Measurements from ENCODE around the gene KRTAP5-8.
"Not testable (repeated sequence)": the region's sequence is repeated elsewhere in the genome, so short reads cannot be mapped to it uniquely, and the experiment has no call there.

KRTAP5-8 gene

DNA sequence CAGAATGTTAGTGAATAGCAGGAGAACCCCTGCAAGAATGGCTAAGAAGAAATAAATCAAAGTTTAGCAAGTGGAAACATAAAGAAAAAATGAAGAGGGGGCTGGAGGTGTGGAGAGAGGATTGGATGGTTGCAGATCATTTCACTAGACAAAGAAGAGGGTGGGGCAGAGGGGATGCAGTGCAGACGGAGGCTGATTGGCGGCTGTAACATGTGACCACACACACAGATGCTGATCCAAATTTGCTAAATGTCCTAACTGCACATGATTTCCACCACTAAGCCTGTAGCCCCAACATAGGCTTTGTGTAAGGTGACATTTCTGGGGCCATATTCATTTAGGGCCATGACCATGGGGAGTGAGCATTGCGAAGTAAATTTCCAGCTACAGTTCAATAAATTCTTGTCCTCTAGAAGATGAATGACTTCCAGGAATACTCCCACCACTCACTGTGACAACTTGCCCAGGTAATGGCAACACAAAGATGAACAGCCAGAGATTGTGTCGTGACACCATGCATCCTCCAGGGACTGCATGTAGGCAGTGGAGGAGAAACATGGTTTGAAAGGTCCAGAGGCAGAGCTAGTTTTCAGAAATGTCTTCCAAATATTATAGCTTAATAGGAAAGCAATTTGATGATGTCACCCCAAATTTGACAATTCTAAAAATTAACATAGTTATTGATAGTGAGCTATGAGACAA is 38.0 kb downstream of the KRTAP5-8 start:
- no peak for DNase-seq

DNA sequence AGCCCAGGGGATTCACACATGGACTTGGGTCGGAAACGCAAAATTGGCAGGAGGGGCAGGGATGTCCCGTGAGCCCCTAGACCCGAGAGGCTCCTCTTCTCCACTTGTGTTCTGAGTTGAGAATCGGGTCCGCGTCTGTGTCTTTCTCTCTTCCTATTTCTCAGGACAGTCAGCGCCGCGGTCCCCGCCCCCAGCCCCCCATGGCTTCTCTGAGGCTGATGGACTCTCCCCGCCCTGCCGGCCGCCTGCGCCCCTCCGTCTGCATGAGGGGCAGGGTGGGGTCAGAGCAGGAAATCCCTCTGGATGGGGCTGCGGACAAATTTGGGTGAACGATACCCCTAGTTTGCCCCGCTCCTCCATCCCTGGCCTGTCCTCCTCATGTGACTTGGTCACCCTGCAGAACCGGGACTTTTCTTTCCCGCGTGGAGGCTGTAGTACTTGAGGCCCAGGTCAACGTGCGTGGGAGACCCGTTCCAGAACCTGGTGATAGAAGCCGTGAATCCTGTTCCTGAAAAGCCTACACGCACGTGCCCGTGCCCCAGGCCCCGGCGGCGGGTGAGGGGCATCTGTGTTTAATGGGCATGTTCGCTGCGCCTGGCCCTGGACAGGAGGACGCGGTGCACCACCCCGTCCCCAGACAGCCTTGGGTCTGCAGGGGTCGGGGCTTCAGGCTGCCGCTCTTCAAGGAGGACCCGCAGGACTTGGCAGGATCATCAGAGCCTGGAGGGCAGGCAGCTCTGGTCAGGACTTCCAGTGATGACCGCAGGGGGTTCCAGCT is 39.1 kb downstream of the KRTAP5-8 start:
- DNase-seq = not testable (repeated sequence)

DNA sequence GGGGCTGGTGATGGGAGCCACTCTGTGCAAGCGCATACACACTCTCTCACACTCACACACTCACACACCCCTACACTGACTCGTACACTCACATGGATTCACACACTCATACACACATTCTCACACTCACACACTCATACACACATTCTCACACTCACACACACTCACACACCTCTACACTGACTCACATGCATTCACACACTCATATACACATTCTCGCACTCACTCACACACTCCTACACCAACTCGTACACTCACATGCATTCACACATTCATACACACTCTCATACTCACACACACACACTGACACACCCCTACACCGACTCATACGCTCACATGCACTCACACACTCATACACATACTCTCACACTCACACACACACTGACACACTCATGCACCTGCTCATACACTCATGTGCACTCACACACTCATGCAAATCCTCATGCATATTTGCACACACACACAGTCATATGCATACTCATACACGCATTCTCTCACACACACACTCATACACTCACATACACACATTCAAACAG is 39.7 kb downstream of the KRTAP5-8 start:
- no peak for DNase-seq

DNA sequence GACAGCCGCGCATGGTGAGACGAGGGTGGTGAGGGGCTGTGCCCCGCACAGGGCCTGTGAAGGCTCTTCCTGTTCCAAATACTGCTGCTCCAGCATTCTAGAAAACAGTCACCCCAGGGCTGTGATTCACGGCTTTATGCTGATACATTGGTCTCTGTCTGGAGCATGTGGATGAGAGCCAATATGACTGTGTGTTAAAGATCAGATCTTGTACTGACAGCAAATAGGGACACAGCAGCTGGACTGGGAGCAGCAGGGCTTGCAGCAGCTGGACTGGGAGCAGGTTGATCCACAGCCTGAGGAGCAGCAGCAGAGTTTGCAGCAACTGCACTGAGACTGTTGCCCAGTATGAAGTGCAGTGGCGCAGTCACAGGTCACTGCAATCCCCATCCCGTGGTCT is 41.7 kb downstream of the KRTAP5-8 start:
- not testable (repeated sequence) for DNase-seq

DNA sequence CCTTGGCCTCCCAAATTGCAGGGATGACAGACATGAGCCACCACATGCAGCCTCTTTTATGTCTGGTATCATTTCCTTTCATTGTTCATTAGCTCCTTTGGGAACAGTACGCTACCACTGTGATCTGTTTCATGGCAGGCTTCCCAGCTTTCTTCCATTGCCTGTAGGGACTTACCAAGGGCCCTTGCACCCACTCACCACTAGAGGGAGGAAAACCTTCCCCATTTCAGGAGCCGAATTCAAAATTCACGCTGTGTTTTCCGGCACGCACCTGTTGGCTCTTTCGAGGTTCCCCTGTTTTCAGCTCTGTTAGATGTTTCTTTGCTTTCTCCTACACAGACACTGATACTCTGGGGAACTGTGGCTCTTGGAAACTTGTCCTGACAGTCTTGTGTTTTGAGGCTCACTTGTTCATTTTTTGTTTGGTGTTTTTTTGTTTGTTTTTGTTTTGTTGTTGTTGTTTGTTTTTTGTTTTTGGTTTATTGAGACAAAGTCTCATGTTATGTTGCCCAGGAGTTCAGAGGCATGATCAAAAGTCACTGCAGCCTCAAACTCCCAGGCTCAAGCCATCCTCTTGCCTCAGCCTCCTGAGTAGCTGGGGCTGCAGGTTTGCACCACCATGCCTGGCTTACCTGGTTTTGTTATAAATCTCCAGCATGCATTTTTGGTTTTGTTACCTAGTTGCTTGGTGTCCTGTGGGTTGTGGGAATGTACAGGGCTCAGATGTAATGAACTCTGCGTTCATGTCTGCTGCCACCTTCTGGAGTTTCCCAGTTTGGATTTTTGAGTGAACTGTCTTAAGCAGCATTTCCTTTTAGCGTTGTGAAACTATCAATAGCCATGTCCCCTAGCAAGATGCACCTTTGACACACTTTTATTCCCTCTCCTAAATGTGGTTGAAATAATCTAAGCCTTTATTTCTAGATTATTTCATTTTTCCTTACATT is 42.5 kb downstream of the KRTAP5-8 start:
- DNase-seq = peak; percentile 44

DNA sequence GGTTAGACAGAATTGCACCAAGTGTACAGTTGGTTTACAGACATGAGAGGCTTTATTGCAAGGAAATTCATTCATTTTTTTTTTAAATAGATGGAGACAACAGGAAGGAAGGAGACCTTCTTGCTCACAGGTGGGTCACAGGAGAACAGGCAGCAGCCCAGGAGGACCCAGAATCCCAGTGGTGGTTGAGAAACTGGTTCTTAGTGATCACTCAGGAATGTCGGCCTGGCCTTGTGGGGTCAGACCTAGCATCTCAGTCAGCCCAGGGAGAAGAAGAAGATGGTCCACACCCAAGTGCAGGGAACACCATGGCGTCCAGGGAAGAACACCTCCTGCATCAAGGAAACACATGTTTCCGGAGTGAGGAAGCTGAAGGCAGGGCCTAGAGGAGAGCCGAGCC is 44.0 kb downstream of the KRTAP5-8 start:
- DNase-seq = no peak

DNA sequence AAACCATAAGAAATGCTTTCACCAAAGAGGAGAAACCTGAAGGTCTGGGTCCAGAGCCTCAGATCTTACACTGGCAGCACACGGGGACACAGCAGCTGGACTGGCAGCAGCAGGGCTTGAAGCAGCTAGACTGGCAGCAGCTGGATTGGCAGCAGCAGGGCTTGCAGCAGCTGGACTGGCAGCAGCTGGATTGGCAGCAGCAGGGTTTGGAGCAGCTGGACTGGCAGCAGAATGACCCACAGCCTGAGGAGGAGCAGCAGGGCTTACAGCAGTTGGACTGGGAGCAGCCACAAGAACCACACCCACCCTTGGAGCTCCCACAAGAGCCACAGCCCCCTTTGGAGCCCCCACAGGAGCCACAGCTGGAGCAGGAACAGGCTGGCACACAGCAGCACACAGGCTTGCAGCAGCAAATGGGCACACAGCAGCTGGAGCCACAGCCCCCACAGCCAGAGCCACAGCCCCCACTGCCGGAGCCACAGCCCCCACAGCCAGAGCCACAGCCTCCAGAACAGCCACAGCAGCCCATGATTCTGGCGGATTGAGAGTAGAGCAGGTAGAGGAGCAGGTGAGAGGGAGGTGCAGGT is 44.6 kb downstream of the KRTAP5-8 start, which contains the start of gene KRTAP5-11:
Gene KRTAP5-11 (minus strand): TSS at position 567 of the 587 bp plus-strand sequence. CDS start 38 bp downstream, at position 529.
- DNase-seq = no peak

DNA sequence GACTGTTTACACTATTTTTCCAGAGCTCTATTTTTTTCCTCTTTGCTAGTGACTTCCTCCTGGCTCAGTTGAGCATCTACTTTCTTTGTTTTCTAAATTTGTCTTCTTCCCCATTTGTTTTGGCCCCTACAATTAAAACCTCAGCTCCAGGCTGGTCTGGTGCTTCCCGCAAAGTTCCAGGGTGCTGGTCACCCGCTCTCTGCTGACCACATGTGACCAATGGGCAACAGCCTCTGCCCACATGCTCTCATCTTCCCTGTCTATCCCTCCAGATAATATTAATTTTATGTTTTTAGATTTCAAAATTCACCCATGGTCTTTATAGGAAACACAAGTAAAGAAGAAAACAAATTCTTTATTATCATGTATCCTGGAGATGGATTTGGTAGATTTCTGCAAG is 45.1 kb downstream of the KRTAP5-8 start:
- DNase-seq = not testable (repeated sequence)

DNA sequence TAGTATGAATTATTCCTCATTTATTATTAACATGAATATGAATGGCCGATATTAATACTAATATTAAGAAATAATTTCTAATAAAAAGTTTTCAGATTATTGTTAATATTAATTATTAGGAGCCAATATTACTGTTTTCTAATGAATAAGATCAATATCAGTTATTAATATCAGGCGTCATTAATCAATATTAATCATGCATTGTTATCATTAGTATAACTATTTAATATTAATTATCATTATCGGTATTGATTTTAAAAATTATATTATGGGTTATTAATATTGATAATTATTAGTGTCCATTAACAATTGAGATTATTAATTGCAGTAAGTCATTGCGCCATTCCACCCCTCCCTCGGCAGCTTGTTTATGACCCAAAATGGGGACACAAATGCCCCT is 47.8 kb downstream of the KRTAP5-8 start:
- DNase-seq = not testable (repeated sequence)

DNA sequence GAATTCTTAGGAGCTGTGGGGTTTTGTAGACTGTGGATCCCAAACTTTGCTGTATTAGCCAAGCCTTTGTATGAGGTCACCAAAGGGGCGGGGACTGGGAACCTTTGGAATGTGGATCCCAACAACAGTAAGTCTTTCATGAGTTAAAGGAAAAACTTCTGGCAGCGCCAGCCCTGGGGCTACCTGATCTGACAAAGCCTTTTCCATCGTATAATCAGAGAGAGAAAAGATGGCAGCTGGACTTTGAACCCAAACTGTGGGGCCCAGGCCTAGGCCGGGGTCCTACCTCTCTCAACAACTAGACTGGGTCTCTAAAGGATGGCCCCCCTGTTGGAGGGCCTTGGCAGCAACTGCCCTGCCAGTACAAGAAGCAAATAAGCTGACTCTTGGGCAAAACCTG is 50.5 kb downstream of the KRTAP5-8 start:
- DNase-seq = not testable (repeated sequence)
